ENCODE results near the gene QPRT. TPM values are rescaled to one million over a fixed set of nuclear protein-coding genes. Genes with fewer than 3 reads are reported as not detected.
"Not testable (repeated sequence)": the region's sequence is repeated elsewhere in the genome, so short reads cannot be mapped to it uniquely, and the experiment has no call there.

The QPRT gene
- total RNA-seq, 1 experiment from 2014 or later = 42.5 TPM

- no peak for DNase-seq (ENCODE audit: low spot score)
Measured at GRCh38 chr16:29745121-29745852, 66.3 kb downstream of the QPRT start.

- no peak for DNase-seq (ENCODE audit: low spot score)
Measured at GRCh38 chr16:29745853-29746345, 66.9 kb downstream of the QPRT start, which contains the start of gene C16orf54. TSS of gene C16orf54 (minus strand) at chr16:29745990. CDS start at chr16:29744951, 1,039 bp downstream.

- not testable (repeated sequence) for DNase-seq (ENCODE audit: low spot score)
Measured at GRCh38 chr16:29746518-29746917, 67.5 kb downstream of the QPRT start.

Other genes with a start within 250 kb of the QPRT start
- 66.0 and 127 TPM in 2 replicates for gene BOLA2, start 224.8 kb upstream of the QPRT start, total RNA-seq (2014; rRNA removed; shearing (Covaris generic))
- gene SLX1B, start 224.6 kb upstream of the QPRT start, total RNA-seq (2014; rRNA removed; shearing (Covaris generic)) = 2.6 and 10.9 TPM in 2 replicates
- gene SULT1A4, start 219.3 kb upstream of the QPRT start, total RNA-seq (2014; rRNA removed; shearing (Covaris generic)) = 2.2 TPM in 1 of 2 replicates, not detected in the other
- 10.7 and 24.9 TPM in 2 replicates for gene NPIPB12, start 172.8 kb upstream of the QPRT start, total RNA-seq (2014; rRNA removed; shearing (Covaris generic))
- 0.10 and 0.23 TPM in 2 replicates for gene SPN, start 15.9 kb upstream of the QPRT start, total RNA-seq (2014; rRNA removed; shearing (Covaris generic))
- gene C16orf54, start 66.8 kb downstream of the QPRT start, total RNA-seq (2014; rRNA removed; shearing (Covaris generic)) = 0.05 and 0.36 TPM in 2 replicates
- 0.23 TPM in 1 of 2 replicates, not detected in the other for gene ZG16, start 99.1 kb downstream of the QPRT start, total RNA-seq (2014; rRNA removed; shearing (Covaris generic))
- gene KIF22, start 111.6 kb downstream of the QPRT start, total RNA-seq (2014; rRNA removed; shearing (Covaris generic)) = 127 and 134 TPM in 2 replicates
- gene MAZ, start 127.3 kb downstream of the QPRT start, total RNA-seq (2014; rRNA removed; shearing (Covaris generic)) = 795 and 814 TPM in 2 replicates
- gene PRRT2, start 133.0 kb downstream of the QPRT start, total RNA-seq (2014; rRNA removed; shearing (Covaris generic)) = 0.23 TPM in 1 of 2 replicates, not detected in the other
- gene PAGR1, start 137.0 kb downstream of the QPRT start, total RNA-seq (2014; rRNA removed; shearing (Covaris generic)) = 57.4 and 65.1 TPM in 2 replicates
- gene MVP, start 141.3 kb downstream of the QPRT start, total RNA-seq (2014; rRNA removed; shearing (Covaris generic)) = 157 and 185 TPM in 2 replicates
- gene CDIPT, start 184.0 kb downstream of the QPRT start, total RNA-seq (2014; rRNA removed; shearing (Covaris generic)) = 90.0 and 91.7 TPM in 2 replicates
- gene SEZ6L2, start 220.4 kb downstream of the QPRT start, total RNA-seq (2014; rRNA removed; shearing (Covaris generic)) = 12.3 and 17.8 TPM in 2 replicates
- 19.5 and 24.0 TPM in 2 replicates for gene ASPHD1, start 221.3 kb downstream of the QPRT start, total RNA-seq (2014; rRNA removed; shearing (Covaris generic))
- gene KCTD13, start 247.0 kb downstream of the QPRT start, total RNA-seq (2014; rRNA removed; shearing (Covaris generic)) = 20.4 and 25.9 TPM in 2 replicates